ENCODE data around the gene ABCF2. TPM values are rescaled to one million over a fixed set of nuclear protein-coding genes. Genes with fewer than 3 reads are reported as not detected.

The ABCF2 gene
- total RNA-seq, 2 experiments from 2014 or later = 48.1 to 56.2 TPM

DNA sequence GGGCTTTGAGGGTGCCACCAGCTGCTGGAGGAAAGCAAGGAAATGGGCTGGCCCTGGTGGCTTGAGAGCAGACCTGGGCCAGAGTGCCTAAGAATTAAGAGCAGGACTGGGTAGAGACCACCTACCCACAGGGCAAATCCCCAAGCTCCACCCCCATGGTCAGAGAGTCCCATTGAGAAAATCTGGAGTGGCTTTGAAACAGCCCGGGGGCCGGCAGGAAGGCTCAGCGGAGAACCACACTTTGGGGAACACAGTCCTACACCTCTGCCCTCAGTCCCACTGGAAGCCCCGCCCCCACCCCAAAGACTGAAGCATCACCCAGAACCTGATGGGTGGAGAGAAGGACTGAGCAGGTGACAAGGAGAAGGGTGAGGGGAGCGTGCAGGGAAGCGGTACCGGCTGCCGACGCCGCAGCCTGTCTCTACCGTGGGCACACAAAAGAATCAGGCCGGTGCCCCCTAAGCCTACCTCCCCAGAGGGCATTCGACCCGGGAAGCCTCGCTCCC lies 17.9 kb upstream of the ABCF2 start:
- no peak for TF ChIP-seq CTCF (IDR thresholded peaks at IDR 0.05)
- intact Hi-C loops (cut with micrococcal nuclease) = loop anchor here (5.0 kb wide), 1 partner anchor 62 kb away; no protein-coding TSS in a partner anchor
- Mint-ChIP-seq H3K4me1 (ENCODE audit: low read depth) (peaks cover 40% of the 10 kb centered on the region), H3K9me3 (no peaks in the 10 kb centered on the region), H3K36me3 (ENCODE audit: low read depth) (no peaks in the 10 kb centered on the region), H3K27me3 (peaks cover 23% of the 10 kb centered on the region), H3K4me3 (peak overlapping the region; percentile 29), H3K27ac (no peak overlapping the region)
- DNase-seq (peak; percentile 43), ATAC-seq (peak; percentile 1)
- CTCF ChIA-PET = interaction anchor here (0.6 to 3.6 kb wide), 37 partner anchors 8 to 1059 kb away, joined by 3 to 68 read pairs (median 4); partner anchors contain the start of genes ABCF2, CHPF2, GBX1 and NUB1
- POLR2A ChIA-PET = interaction anchor here (1.4 to 2.9 kb wide), 2 partner anchors 12 to 16 kb away, joined by 3 to 23 read pairs; partner anchors contain the start of gene CHPF2

- Mint-ChIP-seq H3K4me1 (ENCODE audit: low read depth) (peaks cover 37% of the 10 kb centered on the region), H3K9me3 (no peaks in the 10 kb centered on the region)
- intact Hi-C loops (cut with micrococcal nuclease) = loop anchor here (5.0 kb wide), 1 partner anchor 63 kb away; no protein-coding TSS in a partner anchor
These were observed 17.3 kb upstream of the ABCF2 start for GRCh38 chr7:151244196-151244840.

DNA sequence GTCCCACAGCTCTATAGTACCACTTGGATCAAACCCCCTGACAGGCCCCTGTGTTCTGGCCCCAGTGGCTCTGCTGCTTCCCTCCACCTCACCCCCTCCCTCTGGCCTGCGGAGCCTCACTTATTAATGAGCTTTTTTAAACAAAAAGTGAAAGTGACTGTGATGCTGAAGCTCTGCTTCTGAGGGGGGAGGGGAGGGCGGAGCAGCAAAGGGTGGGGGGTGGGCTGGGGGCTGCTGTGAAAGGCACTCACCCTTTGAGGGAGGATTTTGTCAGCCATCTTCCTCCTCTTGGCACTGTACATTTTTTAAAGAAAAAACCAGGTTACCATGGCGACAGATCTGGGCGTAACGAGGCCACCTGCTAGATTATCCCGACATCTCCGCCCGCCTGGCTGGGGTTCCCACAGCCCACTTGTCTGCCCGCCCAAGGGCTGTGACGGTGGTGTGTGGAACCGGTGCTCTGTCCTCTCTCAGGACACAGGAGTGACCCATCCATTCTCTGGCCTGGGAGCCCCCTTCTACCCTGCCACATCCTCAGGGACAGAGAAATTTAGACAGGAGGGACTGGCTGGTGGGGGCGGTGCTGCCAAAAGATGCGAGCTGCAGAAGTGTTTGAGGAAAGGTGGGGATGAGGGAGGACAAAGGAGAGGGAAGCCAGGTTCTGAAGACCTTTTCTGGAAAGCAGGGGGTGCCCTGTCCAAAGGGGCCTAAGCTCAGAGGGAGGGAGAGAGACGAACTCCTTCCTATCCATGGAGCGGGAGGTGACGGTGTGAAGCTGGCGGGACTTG lies 16.6 kb upstream of the ABCF2 start:
- H3K27ac Mint-ChIP-seq = peak overlapping the region; percentile 77
- ChIA-PET POLR2A (interaction anchor here (1.0 to 2.9 kb wide), 4 partner anchors 10 to 24 kb away, joined by 3 to 23 read pairs (median 6); partner anchors contain the start of genes ABCF2 and CHPF2), CTCF (interaction anchor here (0.6 to 3.6 kb wide), 50 partner anchors 9 to 281 kb away, joined by 3 to 68 read pairs (median 4); partner anchors contain the start of genes ABCF2, CHPF2, GBX1 and NUB1)

More at GRCh38 chr7:151244196-151244840, 17.3 kb upstream of the ABCF2 start:
- Mint-ChIP-seq H3K27ac (no peak overlapping the region), H3K4me3 (peak overlapping the region; percentile 29), H3K36me3 (ENCODE audit: low read depth) (no peaks in the 10 kb centered on the region), H3K27me3 (peaks cover 20% of the 10 kb centered on the region)
- peak; percentile 90 for TF ChIP-seq CTCF (IDR thresholded peaks at IDR 0.05)
- CTCF ChIA-PET = interaction anchor here (0.6 to 3.6 kb wide), 48 partner anchors 8 to 1060 kb away, joined by 3 to 68 read pairs (median 4); partner anchors contain the start of genes ABCF2, CHPF2, GBX1 and NUB1
- DNase-seq = peak; percentile 84
- POLR2A ChIA-PET = interaction anchor here (1.4 to 2.9 kb wide), 2 partner anchors 11 to 17 kb away, joined by 3 to 23 read pairs; partner anchors contain the start of gene CHPF2
- ATAC-seq = peak; percentile 47

GRCh38 chr7:151243045-151243349 lies 16.0 kb upstream of the ABCF2 start:
- Mint-ChIP-seq H3K4me1 (ENCODE audit: low read depth) (peaks cover 31% of the 10 kb centered on the region), H3K27ac (peak overlapping the region; percentile 77), H3K27me3 (peaks cover 15% of the 10 kb centered on the region), H3K4me3 (peak overlapping the region; percentile 59), H3K36me3 (ENCODE audit: low read depth) (peaks cover 6% of the 10 kb centered on the region), H3K9me3 (no peaks in the 10 kb centered on the region)
- intact Hi-C loops (cut with micrococcal nuclease) = loop anchor here (5.0 kb wide), 1 partner anchor 64 kb away; no protein-coding TSS in a partner anchor
- no peak for TF ChIP-seq CTCF (IDR thresholded peaks at IDR 0.05)
- ChIA-PET CTCF (interaction anchor here (1.1 to 3.6 kb wide), 13 partner anchors 10 to 123 kb away, joined by 3 to 68 read pairs (median 7); partner anchors contain the start of genes ABCF2, CHPF2 and GBX1), POLR2A (interaction anchor here (1.0 to 2.9 kb wide), 3 partner anchors 10 to 24 kb away, joined by 3 to 23 read pairs (median 8); partner anchors contain the start of genes ABCF2 and CHPF2)
- no peak for DNase-seq
- ATAC-seq = no peak

More for the DNA sequence above, 16.6 kb upstream of the ABCF2 start:
- ATAC-seq (peak; percentile 38), DNase-seq (peak; percentile 59)
- Mint-ChIP-seq H3K4me1 (ENCODE audit: low read depth) (peaks cover 34% of the 10 kb centered on the region), H3K27me3 (peaks cover 18% of the 10 kb centered on the region), H3K36me3 (ENCODE audit: low read depth) (peaks cover 6% of the 10 kb centered on the region), H3K9me3 (no peaks in the 10 kb centered on the region), H3K4me3 (peak overlapping the region; percentile 59)
- intact Hi-C loops (cut with micrococcal nuclease) = loop anchor here (5.0 kb wide), 1 partner anchor 64 kb away; no protein-coding TSS in a partner anchor
- no peak for TF ChIP-seq CTCF (IDR thresholded peaks at IDR 0.05)
